Endothelial cell of umbilical vein (primary cell): Measurements from ENCODE around the gene SCNN1B. TPM values are rescaled to one million over a fixed set of nuclear protein-coding genes. Genes with fewer than 3 reads are reported as not detected.

Experiments
- BruUV-seq: library from RNA; stranded (reverse); fragments of 400-500 nt; replicated peaks from 2 replicates; lab custom pipeline; 2021; lab: Mats Ljungman, UMichigan
- CTCF ChIA-PET: fragments of 300-600, 350-600 bp; sonication (Branson Sonifier 250); formaldehyde crosslinking; loops from one replicate; lab custom pipeline; 2021; ENCODE audit warnings: antibody characterized with exemption, inconsistent platforms; lab: Charles Lee
- POLR2A ChIA-PET: fragments of 300-600, 350-600 bp; sonication (Branson Sonifier 250); formaldehyde crosslinking; loops from one replicate; lab custom pipeline; 2021; ENCODE audit warnings: antibody characterized with exemption, inconsistent platforms; lab: Charles Lee
- DNase-seq: peaks from one replicate; pipeline ENCODE4 v3.0.0-alpha.2; 2011; ENCODE audit warnings: low read depth, low spot score
- FAIRE-seq: peaks from 2 replicates; lab custom pipeline; 2011; peaks lifted over from hg19 to GRCh38; lab: Jason Lieb, UNC
- H2AFZ ChIP-seq: 2 replicates; pipeline ENCODE4 v1.6.0; 2012; ENCODE audit warnings: low read depth, low read length, control low read depth, inconsistent platforms
- H3K27ac ChIP-seq: 2 replicates; pipeline ENCODE4 v1.5.1; 2011; ENCODE audit warnings: low read depth, mild to moderate bottlenecking, control low read depth, low read length, moderate library complexity; ENCODE audit not compliant: insufficient read depth
- H3K27me3 ChIP-seq, 2 experiments: 2 replicates each; pipeline versions ENCODE4 v1.6.0 to v1.6.1; 2011; ENCODE audit warnings: low read length in 2 of 2, mixed read lengths in 1 of 2; ENCODE audit not compliant: control insufficient read depth in 2 of 2, insufficient read depth in 2 of 2
- H3K36me3 ChIP-seq, 2 experiments: 2 replicates in 1 of 2; 3 replicates in 1 of 2; pipeline ENCODE4 v1.5.1; 2011; ENCODE audit warnings: low read length in 2 of 2, mild to moderate bottlenecking in 1 of 2, moderate library complexity in 1 of 2; ENCODE audit not compliant: control insufficient read depth in 2 of 2, insufficient read depth in 2 of 2; ENCODE audit errors: extremely low read depth in 1 of 2
- H3K4me1 ChIP-seq: 3 replicates; pipeline ENCODE4 v1.5.1; 2011; ENCODE audit warnings: mild to moderate bottlenecking, low read length; ENCODE audit not compliant: control insufficient read depth, insufficient read depth; ENCODE audit errors: extremely low read depth
- H3K4me2 ChIP-seq: 2 replicates; pipeline ENCODE4 v1.6.1; 2011; ENCODE audit warnings: low read length, control low read depth, mixed read lengths; ENCODE audit not compliant: insufficient read depth
- H3K4me3 ChIP-seq, 3 experiments: fragments of 200-600 bp in 1 of 3; sonication (generic), shearing (Covaris generic) in 1 of 3; replicated peaks in 1 of 3; 2 replicates each; pipeline ENCODE4 v1.5.1; 2011 to 2016; ENCODE audit warnings: control low read depth in 3 of 3, low read length in 3 of 3, mild to moderate bottlenecking in 2 of 3, inconsistent platforms in 1 of 3, low read depth in 1 of 3, moderate library complexity in 1 of 3; ENCODE audit not compliant: insufficient read depth in 1 of 3
- H3K79me2 ChIP-seq: 2 replicates; pipeline ENCODE4 v1.6.0; 2012; ENCODE audit warnings: low read length, inconsistent platforms; ENCODE audit not compliant: control insufficient read depth, insufficient read depth
- H3K9ac ChIP-seq: replicated peaks from 2 replicates; pipeline ENCODE3; 2011; ENCODE audit warnings: low read length, control low read depth; ENCODE audit not compliant: insufficient read depth; ENCODE audit errors: extremely low read depth
- H3K9me1 ChIP-seq: replicated peaks from 3 replicates; pipeline ENCODE4 v1.6.0; 2011; ENCODE audit warnings: mild to moderate bottlenecking, low read length; ENCODE audit not compliant: control insufficient read depth, insufficient read depth; ENCODE audit errors: extremely low read depth
- H3K9me3 ChIP-seq: replicated peaks from 2 replicates; pipeline ENCODE4 v1.5.1; 2012; ENCODE audit warnings: low read length, inconsistent platforms; ENCODE audit not compliant: control insufficient read depth, insufficient read depth
- H4K20me1 ChIP-seq: replicated peaks from 2 replicates; pipeline ENCODE3; 2011; ENCODE audit warnings: mild to moderate bottlenecking, low read length; ENCODE audit not compliant: control insufficient read depth, insufficient read depth; ENCODE audit errors: extremely low read depth
- EZH2 ChIP-seq: IDR thresholded peaks from 2 replicates; pipeline ENCODE4 v1.6.1; 2012; ENCODE audit warnings: borderline replicate concordance, low read depth, mild to moderate bottlenecking, moderate library complexity, low read length, inconsistent platforms; ENCODE audit not compliant: severe bottlenecking
- FOS ChIP-seq: IDR thresholded peaks from 2 replicates; pipeline ENCODE4 v1.6.1; 2011; ENCODE audit warnings: mild to moderate bottlenecking, low read length, moderate library complexity, borderline replicate concordance; ENCODE audit not compliant: insufficient read depth
- GATA2 ChIP-seq: IDR thresholded peaks from 2 replicates; pipeline ENCODE4 v1.7.0; 2011; ENCODE audit warnings: low read depth, mild to moderate bottlenecking, moderate library complexity, mixed read lengths, low read length; ENCODE audit not compliant: insufficient read length, insufficient read depth
- JUN ChIP-seq: IDR thresholded peaks from 2 replicates; pipeline ENCODE4 v1.6.1; 2011; ENCODE audit warnings: borderline replicate concordance, low read depth; ENCODE audit not compliant: insufficient read length, insufficient read depth
- MYC ChIP-seq: IDR thresholded peaks from one replicate; pipeline ENCODE4 v1.6.1; 2011; ENCODE audit warnings: mild to moderate bottlenecking, low read depth, low read length
- POLR2A ChIP-seq: IDR thresholded peaks from 2 replicates; pipeline ENCODE4 v1.6.1; 2012; ENCODE audit warnings: low read depth, mild to moderate bottlenecking, control low read depth, low read length
- POLR2AphosphoS5 ChIP-seq: IDR thresholded peaks from 2 replicates; pipeline ENCODE4 v1.6.1; 2012; ENCODE audit warnings: low read depth, mild to moderate bottlenecking, control low read depth, low read length, moderate library complexity; ENCODE audit not compliant: insufficient read depth
- dilution Hi-C: fragments of 300-500 bp; cut with MboI; formaldehyde crosslinking; loops from one replicate; pipeline ENCODE4 v1.15.0; 2019; ENCODE audit warnings: low sequenced_read_pairs; ENCODE audit not compliant: extremely low pct_ligation_motif_present
- intact Hi-C: fragments of 100-400 bp; cut with micrococcal nuclease; formaldehyde crosslinking; loops from one replicate; pipeline ENCODE4 v1.10.0; 2022
- polyA plus RNA-seq, 4 experiments: library from polyadenylated mRNA; depleted of rRNA in 3 of 4; stranded (reverse) in 3 of 4; unstranded in 1 of 4; fragments of >200 nt; gene quantifications; 2 replicates each; pipeline versions ENCODE4 v1.2.1 to v1.2.3, GENCODE V29; 2011 to 2012; ENCODE audit warnings: missing spikeins in 1 of 4
- total RNA-seq: library from RNA; stranded (reverse); gene quantifications from 2 replicates; pipeline ENCODE4 v1.2.3, GENCODE V29; 2021
- TF ChIP-seq, protein P1 (sequence below): IDR thresholded peaks from 2 replicates; pipeline ENCODE4 v1.6.1; 2011; ENCODE audit not compliant: insufficient read depth, insufficient read length
- TF ChIP-seq, protein P2 (sequence below), 2 donors: IDR thresholded peaks; 1 replicate in 1 of 2; 2 replicates in 1 of 2; pipeline ENCODE4 v1.5.1; 2011; ENCODE audit warnings: low read length in 2 of 2, mild to moderate bottlenecking in 2 of 2, moderate library complexity in 2 of 2, control low read depth in 1 of 2, inconsistent platforms in 1 of 2, low read depth in 1 of 2; ENCODE audit not compliant: insufficient read depth in 1 of 2; ENCODE audit errors: extremely low read depth in 1 of 2

Gene SCNN1B
- total and polyA plus RNA-seq, 2 donors (not counting 3 experiments of a cell fraction or from before 2014, with no cell fraction given): not detected

DNA sequence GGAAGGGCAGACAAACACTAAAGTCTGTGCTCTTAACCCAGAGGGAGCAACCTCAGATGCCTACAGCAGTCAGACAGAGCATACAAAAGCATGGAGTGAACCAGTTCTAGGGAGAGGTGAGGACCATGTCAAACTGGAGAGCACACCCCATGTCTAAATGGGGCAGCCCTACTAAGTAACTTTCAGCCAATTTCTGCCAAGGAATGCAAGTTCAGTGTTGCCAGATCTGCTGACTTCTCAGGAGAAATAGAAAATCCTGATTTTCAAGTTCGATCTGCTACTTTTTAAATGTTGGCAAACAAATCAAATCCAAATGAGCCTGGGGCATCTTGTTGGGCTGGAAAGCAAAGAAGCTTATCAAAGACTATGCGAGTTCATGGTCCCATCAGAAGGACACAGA, 17.5 kb upstream of the SCNN1B start:
- no TSS peak for BruUV-seq
- Histone ChIP-seq H3K9me3 (no peaks in the 10 kb centered on the region), H3K36me3 (no peaks in the 10 kb centered on the region), H3K4me2 (no peak overlapping the region), H3K4me1 (no peaks in the 10 kb centered on the region), H3K79me2 (no peaks in the 10 kb centered on the region), H3K9me1 (no peaks in the 10 kb centered on the region), H3K4me3 (no peak overlapping the region), H3K27ac (no peak overlapping the region), H2AFZ (no peak overlapping the region), H4K20me1 (no peaks in the 10 kb centered on the region), H3K9ac (no peak overlapping the region), H3K27me3 (no peaks in the 10 kb centered on the region)
- CTCF ChIA-PET: interaction anchor here (2.0 kb wide), 1 partner anchor 151 kb away, joined by 6 read pairs; no protein-coding TSS in a partner anchor
- dilution Hi-C loops: no loop called here
- no peak for TF ChIP-seq FOS
- TF ChIP-seq MYC: no peak
- no peak for TF ChIP-seq EZH2
- TF ChIP-seq POLR2AphosphoS5: no peak
- TF ChIP-seq, protein P1, sequence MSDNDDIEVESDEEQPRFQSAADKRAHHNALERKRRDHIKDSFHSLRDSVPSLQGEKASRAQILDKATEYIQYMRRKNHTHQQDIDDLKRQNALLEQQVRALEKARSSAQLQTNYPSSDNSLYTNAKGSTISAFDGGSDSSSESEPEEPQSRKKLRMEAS: no peak
- TF ChIP-seq, protein P2, sequence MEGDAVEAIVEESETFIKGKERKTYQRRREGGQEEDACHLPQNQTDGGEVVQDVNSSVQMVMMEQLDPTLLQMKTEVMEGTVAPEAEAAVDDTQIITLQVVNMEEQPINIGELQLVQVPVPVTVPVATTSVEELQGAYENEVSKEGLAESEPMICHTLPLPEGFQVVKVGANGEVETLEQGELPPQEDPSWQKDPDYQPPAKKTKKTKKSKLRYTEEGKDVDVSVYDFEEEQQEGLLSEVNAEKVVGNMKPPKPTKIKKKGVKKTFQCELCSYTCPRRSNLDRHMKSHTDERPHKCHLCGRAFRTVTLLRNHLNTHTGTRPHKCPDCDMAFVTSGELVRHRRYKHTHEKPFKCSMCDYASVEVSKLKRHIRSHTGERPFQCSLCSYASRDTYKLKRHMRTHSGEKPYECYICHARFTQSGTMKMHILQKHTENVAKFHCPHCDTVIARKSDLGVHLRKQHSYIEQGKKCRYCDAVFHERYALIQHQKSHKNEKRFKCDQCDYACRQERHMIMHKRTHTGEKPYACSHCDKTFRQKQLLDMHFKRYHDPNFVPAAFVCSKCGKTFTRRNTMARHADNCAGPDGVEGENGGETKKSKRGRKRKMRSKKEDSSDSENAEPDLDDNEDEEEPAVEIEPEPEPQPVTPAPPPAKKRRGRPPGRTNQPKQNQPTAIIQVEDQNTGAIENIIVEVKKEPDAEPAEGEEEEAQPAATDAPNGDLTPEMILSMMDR (IDR thresholded peaks at IDR 0.05; ENCODE audit: extremely low read depth in 1 of 2, insufficient read depth in 1 of 2, low read depth in 1 of 2, low read length in 2 of 2): no peak
- TF ChIP-seq JUN: no peak
- TF ChIP-seq POLR2A: no peak
- no peak for TF ChIP-seq GATA2
- intact Hi-C loops: no loop called here
- DNase-seq (no peak), FAIRE-seq (no peak)
- POLR2A ChIA-PET: no interaction called here
